GM13976 (cell line): ENCODE results near the gene NRDE2.

Experiments used
- DNase-seq: peaks from one replicate; pipeline ENCODE4 v3.0.0; 2012; ENCODE audit warnings: low spot score
- CTCF ChIP-seq: IDR thresholded peaks from 2 replicates; pipeline ENCODE4 v1.5.1; 2012; ENCODE audit warnings: borderline replicate concordance, mild to moderate bottlenecking; ENCODE audit not compliant: insufficient read depth; ENCODE audit errors: extremely low read depth, missing control alignments, control extremely low read depth
- in situ Hi-C: fragments of 300-500 bp; cut with MboI; formaldehyde crosslinking; loops from one replicate; pipeline ENCODE4 v1.12.0; 2022; ENCODE audit warnings: low sequenced_read_pairs, mixed read lengths, inconsistent platforms; ENCODE audit not compliant: unreplicated experiment

NRDE2 gene

GRCh38 chr14:90275458-90275814 is 56.3 kb downstream of the NRDE2 start:
- no peak for TF ChIP-seq CTCF
- in situ Hi-C loops: no loop called here
- no peak for DNase-seq

- in situ Hi-C loops: no loop called here
- DNase-seq: no peak
- no peak for TF ChIP-seq CTCF
These were observed 56.8 kb downstream of the NRDE2 start for GRCh38 chr14:90274808-90275457.

- no peak for TF ChIP-seq CTCF
- DNase-seq: no peak
- in situ Hi-C loops: no loop called here
These were observed 57.7 kb downstream of the NRDE2 start for GRCh38 chr14:90274019-90274418.

GRCh38 chr14:90273532-90273931 is 58.2 kb downstream of the NRDE2 start:
- no peak for TF ChIP-seq CTCF
- in situ Hi-C loops: no loop called here
- DNase-seq: no peak

- in situ Hi-C loops: no loop called here
- no peak for TF ChIP-seq CTCF
- DNase-seq: no peak
These were observed 59.2 kb downstream of the NRDE2 start for GRCh38 chr14:90272523-90272922.

GRCh38 chr14:90268420-90268819 is 63.3 kb downstream of the NRDE2 start:
- no peak for TF ChIP-seq CTCF
- DNase-seq: no peak
- in situ Hi-C loops: no loop called here

- DNase-seq: no peak
- TF ChIP-seq CTCF: no peak
- in situ Hi-C loops: no loop called here
These were observed 65.1 kb downstream of the NRDE2 start for GRCh38 chr14:90266441-90267154.
